Measurements from ENCODE around the gene DCLK2.
A peak's percentile ranks its signal among the peaks of the same experiment; 100 is the strongest.

Gene DCLK2

DNA sequence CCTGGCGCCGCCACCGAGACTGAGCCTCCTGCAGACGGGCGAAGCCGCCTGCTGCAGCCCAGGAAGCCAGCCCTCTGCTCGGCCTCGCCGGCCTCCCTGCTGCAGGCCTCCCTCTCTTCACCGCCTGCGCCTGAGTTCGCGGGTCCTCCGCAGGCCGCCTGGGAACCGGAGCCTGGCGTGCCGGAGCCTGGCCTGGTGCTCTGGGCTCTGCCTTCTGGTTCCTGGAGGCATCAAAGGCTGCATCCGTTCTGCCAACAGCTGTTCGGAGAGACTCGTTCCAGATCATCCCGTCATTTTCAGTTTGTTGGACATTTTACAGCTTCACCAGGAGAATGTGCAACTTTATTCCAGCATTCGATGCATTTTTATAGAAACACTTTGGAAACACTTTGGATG, 178.0 kb downstream of the DCLK2 start:
- no peak overlapping the region for H3K4me3 ChIP-seq (ENCODE audit: low read length)
- H3K79me2 ChIP-seq (ENCODE audit: control insufficient read depth, insufficient read depth, low read length), result no peaks in the 10 kb centered on the region
- no peaks in the 10 kb centered on the region for H3K4me1 ChIP-seq (ENCODE audit: control insufficient read depth, low read depth, low read length)

DNA sequence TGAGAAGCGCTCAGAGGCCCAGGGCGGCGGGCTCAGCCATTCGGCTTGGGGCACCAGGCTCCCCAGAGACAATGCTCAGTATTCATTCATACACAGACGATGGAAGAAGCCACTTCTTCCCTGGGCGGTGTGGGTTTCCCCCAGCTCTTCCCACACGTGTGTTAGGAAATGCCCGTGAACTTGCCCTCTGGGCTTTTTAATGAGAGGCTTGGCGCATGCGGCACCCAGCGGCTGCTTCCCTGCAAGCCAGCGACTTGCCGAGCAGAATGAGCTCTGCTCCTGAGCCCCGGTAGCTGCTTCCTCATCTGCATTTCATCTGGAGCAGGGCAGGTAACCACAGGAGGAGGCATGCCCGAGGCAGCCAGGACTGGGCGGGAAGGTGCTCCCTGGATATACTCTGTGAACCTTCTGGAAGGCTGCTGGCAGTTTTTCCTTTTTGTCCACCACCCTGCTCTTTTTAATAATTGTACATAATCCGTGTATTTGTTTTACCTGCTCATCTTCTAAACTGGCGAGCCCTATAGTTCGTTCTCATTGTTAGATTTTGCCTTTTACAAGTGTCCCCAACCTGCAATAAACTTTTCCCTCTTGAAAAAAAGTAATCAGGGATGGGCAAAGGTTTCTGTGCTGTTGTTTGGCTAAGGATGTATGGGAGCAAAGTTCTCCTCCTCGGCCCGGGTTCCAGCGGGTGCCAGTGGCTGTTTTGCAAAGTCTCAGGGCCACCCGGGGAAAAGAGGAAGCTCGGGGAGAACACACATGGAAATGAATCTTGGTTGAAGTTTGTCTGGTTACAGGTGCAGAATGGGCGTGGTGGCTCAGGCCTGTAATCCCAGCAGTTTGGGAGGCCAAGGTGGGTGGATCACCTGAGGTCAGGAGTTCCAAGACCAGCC, 178.8 kb downstream of the DCLK2 start:
- Histone ChIP-seq H3K56ac (ENCODE audit: low read length) (no peak overlapping the region), H2AK5ac (ENCODE audit: low read length) (no peak overlapping the region), H4K8ac (ENCODE audit: low read depth, low read length) (no peak overlapping the region), H3K4me1 (ENCODE audit: control insufficient read depth, low read depth, low read length) (no peaks in the 10 kb centered on the region), H3K18ac (ENCODE audit: low read length) (no peak overlapping the region), H3K27me3 (ENCODE audit: insufficient read depth, low read length, poor library complexity) (no peaks in the 10 kb centered on the region), H2BK15ac (replicated peaks; ENCODE audit: low read depth) (no peak overlapping the region), H3K23ac (ENCODE audit: low read length) (no peak overlapping the region), H3K4ac (ENCODE audit: low read depth, low read length) (no peak overlapping the region), H3K79me2 (ENCODE audit: control insufficient read depth, insufficient read depth, low read length) (no peaks in the 10 kb centered on the region), H3K4me2 (ENCODE audit: low read length) (no peak overlapping the region), H3K4me3 (ENCODE audit: low read length) (no peak overlapping the region), H4K5ac (ENCODE audit: low read length) (no peak overlapping the region), H3K36me3 (ENCODE audit: control insufficient read depth, insufficient read depth, low read length) (no peaks in the 10 kb centered on the region), H3K27ac (ENCODE audit: low read depth, low read length) (no peak overlapping the region), H2BK5ac (ENCODE audit: low read length) (no peak overlapping the region), H3K79me1 (ENCODE audit: low read length) (no peaks in the 10 kb centered on the region), H3K9ac (ENCODE audit: low read length) (no peak overlapping the region), H2BK120ac (ENCODE audit: low read depth, low read length) (no peak overlapping the region)
- peak; percentile 72 for DNase-seq
- no CpG with 5 or more reads among the region's 25 CpGs for WGBS (ENCODE audit: extremely low coverage, insufficient coverage, low lambda C conversion rate)

More for the DNA sequence above, 178.0 kb downstream of the DCLK2 start:
- Histone ChIP-seq H3K4me2 (ENCODE audit: low read length) (no peak overlapping the region), H2BK15ac (replicated peaks; ENCODE audit: low read depth) (no peak overlapping the region), H3K18ac (ENCODE audit: low read length) (no peak overlapping the region), H2AK5ac (ENCODE audit: low read length) (no peak overlapping the region), H3K79me1 (ENCODE audit: low read length) (no peaks in the 10 kb centered on the region), H3K23ac (ENCODE audit: low read length) (no peak overlapping the region), H3K9ac (ENCODE audit: low read length) (no peak overlapping the region), H3K27ac (ENCODE audit: low read depth, low read length) (no peak overlapping the region), H2BK5ac (ENCODE audit: low read length) (no peak overlapping the region), H4K5ac (ENCODE audit: low read length) (no peak overlapping the region), H2BK120ac (ENCODE audit: low read depth, low read length) (no peak overlapping the region), H3K4ac (ENCODE audit: low read depth, low read length) (no peak overlapping the region), H3K56ac (ENCODE audit: low read length) (no peak overlapping the region), H4K8ac (ENCODE audit: low read depth, low read length) (no peak overlapping the region), H3K27me3 (ENCODE audit: insufficient read depth, low read length, poor library complexity) (no peaks in the 10 kb centered on the region), H3K36me3 (ENCODE audit: control insufficient read depth, insufficient read depth, low read length) (no peaks in the 10 kb centered on the region)
- no peak for DNase-seq
- no CpG with 5 or more reads among the region's 23 CpGs for WGBS (ENCODE audit: extremely low coverage, insufficient coverage, low lambda C conversion rate)

DNA sequence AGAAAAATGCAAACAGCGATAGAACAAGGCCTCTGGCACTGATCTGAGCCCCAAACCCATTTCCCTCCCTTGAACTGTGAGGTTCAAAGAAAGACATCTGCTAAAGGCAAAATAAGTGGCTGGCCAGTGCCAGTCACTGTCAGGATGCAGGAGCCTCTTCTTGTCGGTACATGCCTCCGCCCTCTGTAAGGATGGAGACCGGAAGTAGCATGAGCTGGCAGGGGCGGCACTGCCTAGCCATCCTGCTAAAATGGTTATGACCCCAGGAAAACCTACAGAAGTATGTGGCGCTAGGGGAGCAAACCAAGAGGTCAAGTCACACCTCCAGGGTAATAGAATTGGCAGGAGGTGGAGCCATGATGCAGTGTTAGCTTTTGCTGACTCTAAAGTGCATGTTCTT, 180.3 kb downstream of the DCLK2 start:
- no peaks in the 10 kb centered on the region for H3K79me1 ChIP-seq (ENCODE audit: low read length)
- no peak overlapping the region for H3K18ac ChIP-seq (ENCODE audit: low read length)
- H2AK5ac ChIP-seq (ENCODE audit: low read length), result no peak overlapping the region
- no peak overlapping the region for H3K27ac ChIP-seq (ENCODE audit: low read depth, low read length)
- H3K27me3 ChIP-seq (ENCODE audit: insufficient read depth, low read length, poor library complexity), result no peaks in the 10 kb centered on the region
- H3K79me2 ChIP-seq (ENCODE audit: control insufficient read depth, insufficient read depth, low read length), result no peaks in the 10 kb centered on the region
- H2BK120ac ChIP-seq (ENCODE audit: low read depth, low read length), result no peak overlapping the region
- H4K8ac ChIP-seq (ENCODE audit: low read depth, low read length), result no peak overlapping the region
- no peak overlapping the region for H3K56ac ChIP-seq (ENCODE audit: low read length)
- H3K4me3 ChIP-seq (ENCODE audit: low read length), result no peak overlapping the region
- no peak overlapping the region for H2BK15ac ChIP-seq (replicated peaks; ENCODE audit: low read depth)
- DNase-seq, result no peak
- H3K23ac ChIP-seq (ENCODE audit: low read length), result no peak overlapping the region
- H3K4me2 ChIP-seq (ENCODE audit: low read length), result no peak overlapping the region
- H3K4me1 ChIP-seq (ENCODE audit: control insufficient read depth, low read depth, low read length), result no peaks in the 10 kb centered on the region
- H4K5ac ChIP-seq (ENCODE audit: low read length), result no peak overlapping the region
- no peak overlapping the region for H2BK5ac ChIP-seq (ENCODE audit: low read length)
- H3K9ac ChIP-seq (ENCODE audit: low read length), result no peak overlapping the region
- no CpG with 5 or more reads among the region's 6 CpGs for WGBS (ENCODE audit: extremely low coverage, insufficient coverage, low lambda C conversion rate)
- no peaks in the 10 kb centered on the region for H3K36me3 ChIP-seq (ENCODE audit: control insufficient read depth, insufficient read depth, low read length)
- H3K4ac ChIP-seq (ENCODE audit: low read depth, low read length), result no peak overlapping the region

DNA sequence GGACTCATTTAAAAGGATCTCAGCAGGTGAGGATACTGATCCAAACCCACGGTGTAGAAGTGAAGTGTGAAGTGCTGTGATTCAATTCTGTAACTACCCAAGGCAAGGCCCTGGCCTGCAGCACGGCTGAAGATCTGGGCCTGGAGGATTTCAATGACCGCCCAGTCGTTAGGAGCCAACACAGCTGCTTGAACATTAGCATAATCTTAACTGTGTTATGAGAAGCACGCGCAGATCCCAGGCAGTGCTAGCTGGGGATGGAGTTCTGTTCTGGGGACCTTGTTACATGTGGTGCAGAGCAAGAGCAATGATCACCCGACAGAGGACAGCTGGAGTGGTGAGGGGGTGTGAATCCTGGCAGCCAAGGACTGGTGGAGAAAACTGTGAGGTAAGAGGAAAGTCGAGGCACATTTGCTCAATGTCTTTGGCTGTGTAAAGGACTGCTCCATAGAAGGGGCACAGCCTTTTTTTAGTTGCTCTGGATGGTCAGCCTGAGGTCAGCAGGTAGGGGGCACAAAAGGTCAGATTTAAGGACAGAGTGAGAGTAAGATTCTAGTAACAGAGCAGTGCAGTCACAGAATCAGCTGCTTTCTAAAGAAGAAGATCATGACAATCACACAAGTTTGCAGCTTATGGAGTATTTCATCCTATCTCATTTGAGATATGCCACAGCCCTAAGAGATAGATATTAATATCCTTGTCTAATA, 181.8 kb downstream of the DCLK2 start:
- H3K18ac ChIP-seq (ENCODE audit: low read length), result no peak overlapping the region
- no peak overlapping the region for H3K23ac ChIP-seq (ENCODE audit: low read length)
- H3K56ac ChIP-seq (ENCODE audit: low read length), result no peak overlapping the region
- no peaks in the 10 kb centered on the region for H3K27me3 ChIP-seq (ENCODE audit: insufficient read depth, low read length, poor library complexity)
- DNase-seq, result no peak
- H3K4ac ChIP-seq (ENCODE audit: low read depth, low read length), result no peak overlapping the region
- no peaks in the 10 kb centered on the region for H3K4me1 ChIP-seq (ENCODE audit: control insufficient read depth, low read depth, low read length)
- no peaks in the 10 kb centered on the region for H3K79me2 ChIP-seq (ENCODE audit: control insufficient read depth, insufficient read depth, low read length)
- no peak overlapping the region for H3K4me2 ChIP-seq (ENCODE audit: low read length)
- H2AK5ac ChIP-seq (ENCODE audit: low read length), result no peak overlapping the region
- no peak overlapping the region for H3K4me3 ChIP-seq (ENCODE audit: low read length)
- no peaks in the 10 kb centered on the region for H3K79me1 ChIP-seq (ENCODE audit: low read length)
- no peak overlapping the region for H2BK5ac ChIP-seq (ENCODE audit: low read length)
- no peak overlapping the region for H4K8ac ChIP-seq (ENCODE audit: low read depth, low read length)
- no peak overlapping the region for H3K9ac ChIP-seq (ENCODE audit: low read length)
- no peak overlapping the region for H3K27ac ChIP-seq (ENCODE audit: low read depth, low read length)
- no peaks in the 10 kb centered on the region for H3K36me3 ChIP-seq (ENCODE audit: control insufficient read depth, insufficient read depth, low read length)
- no peak overlapping the region for H2BK15ac ChIP-seq (replicated peaks; ENCODE audit: low read depth)
- H4K5ac ChIP-seq (ENCODE audit: low read length), result no peak overlapping the region
- H2BK120ac ChIP-seq (ENCODE audit: low read depth, low read length), result no peak overlapping the region
- no CpG with 5 or more reads among the region's 8 CpGs for WGBS (ENCODE audit: extremely low coverage, insufficient coverage, low lambda C conversion rate)

DNA sequence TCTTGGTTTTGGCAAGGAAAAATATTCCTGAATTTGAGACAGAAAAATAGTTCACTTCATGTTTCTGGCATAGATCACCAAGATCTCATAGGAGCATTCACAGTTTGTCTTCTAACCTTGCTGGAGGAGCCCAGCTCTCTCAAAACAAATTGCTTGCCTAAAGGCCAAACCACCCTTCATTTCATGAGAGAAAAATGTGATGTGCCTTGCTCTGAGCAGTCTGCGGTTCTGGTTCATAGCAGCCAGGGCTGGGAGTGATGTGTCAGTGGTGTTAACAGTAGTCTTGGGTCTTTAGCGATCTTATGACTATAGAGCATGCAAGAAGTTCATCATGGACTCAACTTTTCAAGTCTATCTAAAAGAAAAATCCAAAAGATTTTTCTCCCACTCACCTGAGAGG, 183.3 kb downstream of the DCLK2 start:
- Histone ChIP-seq H3K23ac (ENCODE audit: low read length) (no peak overlapping the region), H2BK120ac (ENCODE audit: low read depth, low read length) (no peak overlapping the region), H3K4ac (ENCODE audit: low read depth, low read length) (no peak overlapping the region), H3K9ac (ENCODE audit: low read length) (no peak overlapping the region), H4K5ac (ENCODE audit: low read length) (no peak overlapping the region), H3K4me2 (ENCODE audit: low read length) (no peak overlapping the region), H3K36me3 (ENCODE audit: control insufficient read depth, insufficient read depth, low read length) (no peaks in the 10 kb centered on the region), H3K79me1 (ENCODE audit: low read length) (no peaks in the 10 kb centered on the region), H3K27me3 (ENCODE audit: insufficient read depth, low read length, poor library complexity) (no peaks in the 10 kb centered on the region), H3K18ac (ENCODE audit: low read length) (no peak overlapping the region), H2AK5ac (ENCODE audit: low read length) (no peak overlapping the region), H3K79me2 (ENCODE audit: control insufficient read depth, insufficient read depth, low read length) (no peaks in the 10 kb centered on the region), H3K56ac (ENCODE audit: low read length) (no peak overlapping the region), H3K4me3 (ENCODE audit: low read length) (no peak overlapping the region), H3K4me1 (ENCODE audit: control insufficient read depth, low read depth, low read length) (no peaks in the 10 kb centered on the region), H2BK15ac (replicated peaks; ENCODE audit: low read depth) (no peak overlapping the region), H4K8ac (ENCODE audit: low read depth, low read length) (no peak overlapping the region), H2BK5ac (ENCODE audit: low read length) (no peak overlapping the region), H3K27ac (ENCODE audit: low read depth, low read length) (no peak overlapping the region)
- no CpG with 5 or more reads among the region's 2 CpGs for WGBS (ENCODE audit: extremely low coverage, insufficient coverage, low lambda C conversion rate)
- DNase-seq, result no peak
